K562 (cell line): ENCODE measurements around the gene ZNF358. TPM values are rescaled to one million over a fixed set of nuclear protein-coding genes. Genes with fewer than 3 reads are reported as not detected.

Source experiments
- BMI1 ChIP-seq: fragments of 150-350 bp; IDR thresholded peaks from 2 replicates; pipeline ENCODE4 v1.6.1; 2014; ENCODE audit warnings: low read length
- CHD4 ChIP-seq: fragments of 200-600 bp; sonication (generic); IDR thresholded peaks from 3 replicates; pipeline ENCODE4 v1.6.1; 2012; ENCODE audit warnings: low read depth, mild to moderate bottlenecking, mixed read lengths, low read length, inconsistent platforms; ENCODE audit not compliant: insufficient read depth, insufficient replicate concordance, poor library complexity, severe bottlenecking
- L3MBTL2 ChIP-seq: fragments of 450-650 bp; IDR thresholded peaks from 2 replicates; pipeline ENCODE4 v1.6.1; 2016; ENCODE audit warnings: mild to moderate bottlenecking, moderate library complexity
- MCM2 ChIP-seq: fragments of 450-650 bp; IDR thresholded peaks from 2 replicates; pipeline ENCODE4 v1.6.1; 2017; ENCODE audit warnings: low read depth, mild to moderate bottlenecking
- NBN ChIP-seq: fragments of 450-650 bp; IDR thresholded peaks from 2 replicates; pipeline ENCODE4 v1.6.1; 2016; ENCODE audit warnings: low read depth, mild to moderate bottlenecking
- NKRF ChIP-seq: fragments of 450-650 bp; IDR thresholded peaks from 2 replicates; pipeline ENCODE4 v1.6.1; 2016; ENCODE audit warnings: borderline replicate concordance
- PHF20 ChIP-seq: fragments of 450-650 bp; IDR thresholded peaks from 2 replicates; pipeline ENCODE4 v1.6.1; 2018; ENCODE audit not compliant: partially characterized antibody
- PYGO2 ChIP-seq: fragments of 450-650 bp; IDR thresholded peaks from 2 replicates; pipeline ENCODE4 v1.6.1; 2016; ENCODE audit warnings: mild to moderate bottlenecking, missing genetic modification characterization, moderate library complexity, missing compliant biosample characterization
- RBM15 ChIP-seq: fragments of 200-400 bp; formaldehyde crosslinking; IDR thresholded peaks from 2 replicates; pipeline ENCODE4 v1.6.1; 2018; ENCODE audit warnings: mild to moderate bottlenecking, low read length, moderate library complexity; ENCODE audit not compliant: insufficient read depth
- RBM25 ChIP-seq: fragments of 200-400 bp; formaldehyde crosslinking; IDR thresholded peaks from 2 replicates; pipeline ENCODE4 v1.6.1; 2018; ENCODE audit warnings: low read length, low read depth, moderate library complexity; ENCODE audit not compliant: severe bottlenecking
- THRAP3 ChIP-seq: fragments of 450-650 bp; IDR thresholded peaks from 2 replicates; pipeline ENCODE4 v1.6.1; 2016; ENCODE audit warnings: mild to moderate bottlenecking, inconsistent platforms, borderline replicate concordance
- YBX1 ChIP-seq: fragments of 450-650 bp; IDR thresholded peaks from 2 replicates; pipeline ENCODE4 v1.7.1; 2016; ENCODE audit warnings: mild to moderate bottlenecking
- ZKSCAN8 ChIP-seq: fragments of 200-800 bp; sonication (Bioruptor generic); IDR thresholded peaks from 2 replicates; pipeline ENCODE4 v1.6.1; 2016; ENCODE audit warnings: missing genetic modification characterization, missing compliant biosample characterization
- ZNF253 ChIP-seq: fragments of 250-450 bp; sonication (Bioruptor Pico); conservative IDR thresholded peaks from 2 replicates; pipeline ENCODE4 v1.6.1; 2021; ENCODE audit warnings: mild to moderate bottlenecking
- ZNF75A ChIP-seq: fragments of 450-650 bp; formaldehyde crosslinking; IDR thresholded peaks from 2 replicates; pipeline ENCODE4 v1.4.0; 2020; ENCODE audit warnings: mild to moderate bottlenecking
- polyA plus RNA-seq, 8 experiments: library from polyadenylated mRNA; depleted of rRNA in 4 of 8; stranded (reverse) in 5 of 8; unstranded in 3 of 8; fragments of >200 nt; fragmentation: Nextera tagmentation in 2 of 8; fragmentation: Illumina TruSeq in 1 of 8; extraction: Ambion mirVana in 2 of 8; extraction: Trizol in 1 of 8; gene quantifications; 2 replicates each; pipeline versions ENCODE4 v1.2.1 to v1.2.3, GENCODE V29; 2011 to 2014; ENCODE audit warnings: inconsistent platforms in 1 of 8, missing spikeins in 1 of 8
- total RNA-seq, 7 experiments: library from RNA; depleted of rRNA in 6 of 7; stranded (reverse); fragments of >200 nt in 6 of 7; fragmentation: Illumina TruSeq in 2 of 7; extraction: Trizol in 2 of 7; gene quantifications; 2 replicates each; pipeline versions ENCODE4 v1.2.1 to v1.2.3, GENCODE V29; 2011 to 2021; ENCODE audit warnings: low replicate concordance in 1 of 7
- TF ChIP-seq, protein P1 (sequence below): IDR thresholded peaks from 2 replicates; pipeline ENCODE4 v1.6.1; 2012; ENCODE audit warnings: low read depth, low read length, improper control_type of control experiment, borderline replicate concordance
- TF ChIP-seq, protein P2 (sequence below), 2 experiments: fragments of 450-650 bp in 1 of 2; sonication (generic) in 1 of 2; formaldehyde crosslinking in 1 of 2; IDR thresholded peaks in 1 of 2; conservative IDR thresholded peaks in 1 of 2; 2 replicates each; pipeline versions ENCODE4 v1.6.1 to v1.8.1; 2016 to 2023; ENCODE audit warnings: mild to moderate bottlenecking in 2 of 2, moderate library complexity in 2 of 2, inconsistent platforms in 1 of 2, missing genetic modification reagents in 1 of 2

Gene ZNF358
- total and polyA plus RNA-seq, 9 of the 15 experiments (the other 6 are each of a cell fraction or from before 2014, with no cell fraction given): 0.04 to 17.2 (median 4.9) TPM

- TF ChIP-seq CHD4: no peak
- no peak for TF ChIP-seq ZKSCAN8 (CRISPR knock-in tag)
- TF ChIP-seq PHF20: no peak
- no peak for TF ChIP-seq ZNF75A (CRISPR knock-in tag)
- no peak for TF ChIP-seq RBM25
- TF ChIP-seq, protein P1, sequence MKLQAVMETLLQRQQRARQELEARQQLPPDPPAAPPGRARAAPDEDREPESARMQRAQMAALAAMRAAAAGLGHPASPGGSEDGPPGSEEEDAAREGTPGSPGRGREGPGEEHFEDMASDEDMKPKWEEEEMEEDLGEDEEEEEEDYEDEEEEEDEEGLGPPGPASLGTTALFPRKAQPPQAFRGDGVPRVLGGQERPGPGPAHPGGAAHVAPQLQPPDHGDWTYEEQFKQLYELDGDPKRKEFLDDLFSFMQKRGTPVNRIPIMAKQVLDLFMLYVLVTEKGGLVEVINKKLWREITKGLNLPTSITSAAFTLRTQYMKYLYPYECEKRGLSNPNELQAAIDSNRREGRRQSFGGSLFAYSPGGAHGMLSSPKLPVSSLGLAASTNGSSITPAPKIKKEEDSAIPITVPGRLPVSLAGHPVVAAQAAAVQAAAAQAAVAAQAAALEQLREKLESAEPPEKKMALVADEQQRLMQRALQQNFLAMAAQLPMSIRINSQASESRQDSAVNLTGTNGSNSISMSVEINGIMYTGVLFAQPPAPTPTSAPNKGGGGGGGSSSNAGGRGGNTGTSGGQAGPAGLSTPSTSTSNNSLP: no peak
- TF ChIP-seq BMI1: no peak
- no peak for TF ChIP-seq YBX1
- 0 out of 2 replicates have a peak, but pooled peaks have one; percentile 41 for TF ChIP-seq NKRF
- TF ChIP-seq THRAP3: peak; percentile 47; the same call in 1 of the 2 replicates
- TF ChIP-seq RBM15: no peak
- TF ChIP-seq MCM2: no peak
- TF ChIP-seq, protein P2, sequence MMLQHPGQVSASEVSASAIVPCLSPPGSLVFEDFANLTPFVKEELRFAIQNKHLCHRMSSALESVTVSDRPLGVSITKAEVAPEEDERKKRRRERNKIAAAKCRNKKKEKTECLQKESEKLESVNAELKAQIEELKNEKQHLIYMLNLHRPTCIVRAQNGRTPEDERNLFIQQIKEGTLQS (IDR thresholded peaks at IDR 0.05): no peak
- TF ChIP-seq, protein P2 (CRISPR knock-in tag; conservative IDR thresholded peaks at IDR 0.05): no peak
- TF ChIP-seq PYGO2: no peak
- 0 out of 2 replicates have a peak, but pooled peaks have one; percentile 43 for TF ChIP-seq NBN
- no peak for TF ChIP-seq ZNF253 (CRISPR knock-in tag)
- TF ChIP-seq L3MBTL2: no peak
These were observed at the start of gene ZNF358 (continued) for GRCh38 chr19:7515645-7516151.
